Osteoblast (primary cell): ENCODE results near the gene ZC3H14. TPM values are rescaled to one million over a fixed set of nuclear protein-coding genes. Genes with fewer than 3 reads are reported as not detected.

ENCODE experiments used
- DNase-seq: peaks from one replicate; pipeline ENCODE4 v3.0.0; 2011; ENCODE audit warnings: low spot score, mixed read lengths; ENCODE audit not compliant: insufficient read length; ENCODE audit errors: missing footprints
- H2AFZ ChIP-seq: 2 replicates; pipeline ENCODE4 v1.6.0; 2011; ENCODE audit warnings: mild to moderate bottlenecking, low read length
- H3K27ac ChIP-seq: 2 replicates; pipeline ENCODE4 v1.5.1; 2011; ENCODE audit warnings: mild to moderate bottlenecking, low read depth, low read length, moderate library complexity
- H3K27me3 ChIP-seq: 2 replicates; pipeline ENCODE4 v1.6.0; 2012; ENCODE audit warnings: mild to moderate bottlenecking, control low read depth, inconsistent platforms, low read length, moderate library complexity; ENCODE audit not compliant: insufficient read depth
- H3K36me3 ChIP-seq: 2 replicates; pipeline ENCODE4 v1.5.1; 2011; ENCODE audit warnings: mild to moderate bottlenecking, low read length, control low read depth, moderate library complexity; ENCODE audit not compliant: insufficient read depth
- H3K4me1 ChIP-seq: 2 replicates; pipeline ENCODE4 v1.5.1; 2011; ENCODE audit warnings: mild to moderate bottlenecking, low read length, control low read depth, moderate library complexity; ENCODE audit not compliant: insufficient read depth
- H3K4me2 ChIP-seq: 2 replicates; pipeline ENCODE4 v1.6.0; 2011; ENCODE audit warnings: mild to moderate bottlenecking, low read length; ENCODE audit not compliant: insufficient read depth
- H3K4me3 ChIP-seq: fragments of 200-600 bp; sonication (generic); 3 replicates; pipeline ENCODE4 v1.5.1; 2012; ENCODE audit warnings: mild to moderate bottlenecking, low read length, inconsistent platforms; ENCODE audit not compliant: insufficient read depth
- H3K79me2 ChIP-seq: 2 replicates; pipeline ENCODE4 v1.6.0; 2012; ENCODE audit warnings: mild to moderate bottlenecking, low read length, control low read depth, inconsistent platforms; ENCODE audit not compliant: insufficient read depth
- H3K9me3 ChIP-seq: 2 replicates; pipeline ENCODE4 v1.5.1; 2011; ENCODE audit warnings: low read depth, low read length, control low read depth
- H4K20me1 ChIP-seq: 2 replicates; pipeline ENCODE4 v1.6.0; 2012; ENCODE audit warnings: mild to moderate bottlenecking, low read length, control low read depth; ENCODE audit not compliant: insufficient read depth
- total RNA-seq: library from RNA; depleted of rRNA; stranded (reverse); fragments of >200 nt; gene quantifications from 2 replicates; pipeline ENCODE4 v1.2.3, GENCODE V29; 2012
- TF ChIP-seq, protein P1 (sequence below): IDR thresholded peaks from 2 replicates; pipeline ENCODE4 v1.5.1; 2011; ENCODE audit warnings: mild to moderate bottlenecking, low read depth, low read length, moderate library complexity; ENCODE audit errors: extremely low read depth

ZC3H14 gene
- total RNA-seq, 1 donor: 74.6 TPM

DNA sequence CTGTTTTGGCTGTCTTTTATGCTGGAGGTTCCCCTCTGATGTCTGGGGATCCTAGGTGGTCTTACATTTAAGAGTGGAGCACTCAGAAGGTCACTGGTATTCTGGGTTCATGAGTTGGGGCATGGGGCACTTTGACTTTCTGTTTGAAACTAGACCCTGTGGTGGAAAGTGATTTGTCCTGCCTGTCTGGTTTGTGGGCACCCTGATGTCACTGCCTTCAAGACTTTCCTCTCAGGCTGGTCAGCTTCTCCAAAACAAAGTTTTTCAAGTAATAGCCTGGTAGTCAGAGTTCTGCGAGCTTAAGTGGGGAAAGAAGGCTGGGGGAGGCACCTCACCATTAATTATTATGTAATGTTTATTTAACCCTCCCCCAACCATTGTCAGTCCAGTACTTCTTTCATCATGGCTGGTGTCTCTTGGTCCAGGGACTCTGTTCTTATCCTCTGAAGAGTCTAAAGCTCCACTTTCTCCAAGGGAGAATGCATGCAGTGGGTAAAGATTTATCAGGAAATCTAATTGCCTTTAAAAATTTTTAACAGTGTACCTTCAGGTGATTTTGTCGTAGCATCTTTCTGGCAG is 35.3 kb downstream of the ZC3H14 start:
- peaks cover 6% of the 10 kb centered on the region for H4K20me1 ChIP-seq
- H3K36me3 ChIP-seq: peaks cover 86% of the 10 kb centered on the region
- H3K27me3 ChIP-seq: no peaks in the 10 kb centered on the region
- no peaks in the 10 kb centered on the region for H3K4me1 ChIP-seq
- no peak overlapping the region for H3K4me2 ChIP-seq
- H3K9me3 ChIP-seq: no peaks in the 10 kb centered on the region
- H2AFZ ChIP-seq: no peak overlapping the region
- no peak overlapping the region for H3K27ac ChIP-seq
- peaks cover 5% of the 10 kb centered on the region for H3K79me2 ChIP-seq
- no peak for DNase-seq
- TF ChIP-seq, protein P1, sequence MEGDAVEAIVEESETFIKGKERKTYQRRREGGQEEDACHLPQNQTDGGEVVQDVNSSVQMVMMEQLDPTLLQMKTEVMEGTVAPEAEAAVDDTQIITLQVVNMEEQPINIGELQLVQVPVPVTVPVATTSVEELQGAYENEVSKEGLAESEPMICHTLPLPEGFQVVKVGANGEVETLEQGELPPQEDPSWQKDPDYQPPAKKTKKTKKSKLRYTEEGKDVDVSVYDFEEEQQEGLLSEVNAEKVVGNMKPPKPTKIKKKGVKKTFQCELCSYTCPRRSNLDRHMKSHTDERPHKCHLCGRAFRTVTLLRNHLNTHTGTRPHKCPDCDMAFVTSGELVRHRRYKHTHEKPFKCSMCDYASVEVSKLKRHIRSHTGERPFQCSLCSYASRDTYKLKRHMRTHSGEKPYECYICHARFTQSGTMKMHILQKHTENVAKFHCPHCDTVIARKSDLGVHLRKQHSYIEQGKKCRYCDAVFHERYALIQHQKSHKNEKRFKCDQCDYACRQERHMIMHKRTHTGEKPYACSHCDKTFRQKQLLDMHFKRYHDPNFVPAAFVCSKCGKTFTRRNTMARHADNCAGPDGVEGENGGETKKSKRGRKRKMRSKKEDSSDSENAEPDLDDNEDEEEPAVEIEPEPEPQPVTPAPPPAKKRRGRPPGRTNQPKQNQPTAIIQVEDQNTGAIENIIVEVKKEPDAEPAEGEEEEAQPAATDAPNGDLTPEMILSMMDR: no peak
- H3K4me3 ChIP-seq: no peak overlapping the region

DNA sequence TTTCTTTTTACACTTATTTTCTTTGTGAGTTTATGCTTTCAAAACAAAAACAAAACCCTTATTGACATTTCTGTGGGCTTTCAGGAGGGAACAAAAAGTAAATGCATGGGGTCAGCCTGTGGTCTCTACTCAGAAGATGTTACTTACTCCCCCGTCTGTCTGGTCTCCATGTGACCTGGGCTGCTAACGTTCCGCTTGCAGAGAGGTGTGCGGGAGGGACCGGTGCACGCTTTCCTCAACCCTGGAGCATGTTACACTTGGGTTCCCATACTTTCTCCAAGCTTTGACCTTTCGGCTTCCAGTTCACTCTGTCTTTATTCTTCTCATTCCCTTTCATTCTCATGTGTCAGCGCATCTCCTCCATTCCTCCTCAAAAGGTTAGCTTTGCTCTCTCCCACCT is 36.5 kb downstream of the ZC3H14 start:
- Histone ChIP-seq H3K4me2 (no peak overlapping the region), H2AFZ (no peak overlapping the region), H3K79me2 (peaks cover 5% of the 10 kb centered on the region), H3K9me3 (no peaks in the 10 kb centered on the region), H4K20me1 (peaks cover 6% of the 10 kb centered on the region), H3K27me3 (no peaks in the 10 kb centered on the region), H3K27ac (no peak overlapping the region), H3K4me1 (no peaks in the 10 kb centered on the region), H3K36me3 (peaks cover 94% of the 10 kb centered on the region), H3K4me3 (no peak overlapping the region)
- TF ChIP-seq, protein P1: no peak
- no peak for DNase-seq

DNA sequence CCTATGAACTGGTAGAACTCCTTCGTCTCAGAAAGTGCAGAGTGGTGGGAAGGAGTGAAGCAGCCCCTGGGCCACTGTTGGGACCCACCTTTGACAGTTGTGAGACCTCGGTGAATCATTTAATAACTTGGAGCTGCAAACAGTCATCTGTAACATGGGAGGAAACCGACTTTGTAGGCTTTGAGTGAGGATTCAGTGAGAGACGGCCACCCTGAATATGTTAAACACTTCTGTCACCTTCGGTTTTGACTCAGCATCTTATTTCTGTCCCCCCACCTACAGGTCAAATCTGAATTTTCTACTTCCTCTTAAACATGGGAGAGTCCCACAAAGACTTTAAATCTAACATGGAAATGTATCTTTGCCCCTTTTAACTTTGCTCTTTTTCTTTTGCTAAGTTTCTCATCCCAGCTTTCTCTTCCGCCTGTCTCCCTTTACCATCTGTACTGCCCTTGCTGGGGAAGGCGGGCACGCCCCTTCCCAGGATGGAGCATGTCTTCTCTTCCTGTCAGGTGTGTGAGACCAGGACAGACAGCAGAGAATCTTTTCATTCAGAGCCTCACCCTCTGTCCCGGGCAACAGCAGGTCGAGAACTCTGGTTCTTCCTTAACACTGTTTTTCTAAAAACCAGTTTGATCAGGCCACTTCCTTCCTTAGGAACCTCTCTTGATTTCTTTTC is 37.1 kb downstream of the ZC3H14 start:
- DNase-seq: no peak
- Histone ChIP-seq H3K4me3 (no peak overlapping the region), H3K27me3 (no peaks in the 10 kb centered on the region), H4K20me1 (peaks cover 6% of the 10 kb centered on the region), H3K4me1 (no peaks in the 10 kb centered on the region), H2AFZ (no peak overlapping the region), H3K4me2 (no peak overlapping the region), H3K9me3 (no peaks in the 10 kb centered on the region), H3K27ac (no peak overlapping the region), H3K36me3 (peaks cover 96% of the 10 kb centered on the region), H3K79me2 (peaks cover 5% of the 10 kb centered on the region)
- TF ChIP-seq, protein P1: no peak

DNA sequence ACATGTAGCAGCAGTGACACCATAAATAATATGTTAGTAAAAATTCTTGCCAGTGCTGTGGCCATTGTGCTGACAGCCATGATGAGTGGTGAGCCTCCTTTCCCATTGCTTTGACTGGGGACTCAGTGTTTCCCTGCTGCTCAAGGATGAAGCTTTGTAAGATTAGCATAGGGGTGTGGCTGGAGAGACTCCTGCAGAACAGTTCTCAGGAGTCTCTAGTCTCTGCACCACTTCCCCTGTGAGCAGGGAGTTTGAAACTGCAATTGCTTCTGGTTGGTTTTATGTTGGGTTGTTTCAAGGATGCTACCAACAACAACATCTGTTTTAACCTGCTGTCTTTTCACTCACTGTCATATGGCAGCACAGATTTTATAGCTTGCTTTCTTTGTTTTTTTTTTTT is 41.4 kb downstream of the ZC3H14 start:
- H4K20me1 ChIP-seq: peaks cover 17% of the 10 kb centered on the region
- H2AFZ ChIP-seq: no peak overlapping the region
- H3K36me3 ChIP-seq: peaks cover 90% of the 10 kb centered on the region
- DNase-seq: no peak
- H3K4me3 ChIP-seq: no peak overlapping the region
- H3K9me3 ChIP-seq: no peaks in the 10 kb centered on the region
- no peaks in the 10 kb centered on the region for H3K27me3 ChIP-seq
- H3K27ac ChIP-seq: no peak overlapping the region
- no peak overlapping the region for H3K4me2 ChIP-seq
- TF ChIP-seq, protein P1: no peak
- peaks cover 2% of the 10 kb centered on the region for H3K79me2 ChIP-seq
- H3K4me1 ChIP-seq: no peaks in the 10 kb centered on the region
